Upper lobe of left lung (tissue), 6 donors: ENCODE results near the gene CMAS. TPM values are rescaled to one million over a fixed set of nuclear protein-coding genes. Genes with fewer than 3 reads are reported as not detected.
"Not testable (repeated sequence)": the region's sequence is repeated elsewhere in the genome, so short reads cannot be mapped to it uniquely, and the experiment has no call there.

ENCODE experiments used
- ATAC-seq, 2 donors: fragments of 200-7000 bp; cut with Tn5 transposase; one replicate each; pipeline ENCODE4 v1.9.1; 2022; ENCODE audit warnings: mild to moderate bottlenecking in 2 of 2, moderate library complexity in 2 of 2; ENCODE audit not compliant: low FRiP score in 2 of 2
- DNase-seq, 2 donors: peaks; one replicate each; pipeline ENCODE4 v3.0.0-alpha.2; 2019 to 2020
- H3K27ac ChIP-seq, 4 donors: fragments of 200-600 bp; sonication (generic); one replicate each; pipeline ENCODE4 v1.5.1; 2016 to 2019
- H3K27me3 ChIP-seq, 4 donors: fragments of 200-600 bp; sonication (generic); one replicate each; pipeline ENCODE4 v1.5.1; 2017 to 2019
- H3K36me3 ChIP-seq, 4 donors: fragments of 200-600 bp; sonication (generic); one replicate each; pipeline ENCODE4 v1.5.1; 2016 to 2019
- H3K4me1 ChIP-seq, 4 donors: fragments of 200-600 bp; sonication (generic); one replicate each; pipeline ENCODE4 v1.5.1; 2018 to 2019
- H3K4me3 ChIP-seq, 4 donors: fragments of 200-600 bp; sonication (generic); one replicate each; pipeline ENCODE4 v1.5.1; 2017 to 2019; ENCODE audit warnings: mild to moderate bottlenecking in 2 of 4, moderate library complexity in 1 of 4
- H3K9me3 ChIP-seq, 4 donors: fragments of 200-600 bp; sonication (generic); one replicate each; pipeline ENCODE4 v1.5.1; 2018 to 2019
- CTCF ChIP-seq, 6 experiments: fragments of 450-650 bp in 4 of 6; fragments of 200-600 bp in 2 of 6; sonication (generic) in 2 of 6; IDR thresholded peaks; one replicate each; pipeline ENCODE4 v1.5.1; 2016 to 2019; ENCODE audit warnings: antibody characterized with exemption in 6 of 6
- EP300 ChIP-seq, 4 donors: sonication (generic); formaldehyde crosslinking; IDR thresholded peaks; one replicate each; pipeline ENCODE4 v1.5.1; 2017; ENCODE audit warnings: antibody characterized with exemption in 4 of 4, control low read depth in 2 of 4
- POLR2A ChIP-seq, 4 donors: fragments of 450-650 bp; IDR thresholded peaks; one replicate each; pipeline ENCODE4 v1.5.1; 2016 to 2017; ENCODE audit warnings: antibody characterized with exemption in 4 of 4, mild to moderate bottlenecking in 2 of 4
- POLR2AphosphoS5 ChIP-seq, 2 donors: sonication (generic); formaldehyde crosslinking; IDR thresholded peaks; one replicate each; pipeline ENCODE4 v1.5.1; 2017; ENCODE audit warnings: antibody characterized with exemption in 2 of 2
- WGBS, 2 donors: methylation state at CpG; one replicate each; pipeline ENCODE4 v1.1.5; 2017 to 2018; 5-methylcytosine and 5-hydroxymethylcytosine counted together
- total RNA-seq, 6 donors: library from RNA; depleted of rRNA in 4 of 6; stranded (reverse); fragments of >200 nt in 4 of 6; gene quantifications; one replicate each; pipeline versions ENCODE4 v1.1.0 to v1.2.1, GENCODE V29; 2016 to 2021
- donor health status: DM: no; HTN: no; CAD: no; lungs with moderate emphysema.
- donor health status: DM: no; HTN: yes; CAD: no; lungs with severe emphysema.

The CMAS gene
- total RNA-seq = 10 to 100 TPM; 13.7 to 55.2 (median 19.5) TPM

DNA sequence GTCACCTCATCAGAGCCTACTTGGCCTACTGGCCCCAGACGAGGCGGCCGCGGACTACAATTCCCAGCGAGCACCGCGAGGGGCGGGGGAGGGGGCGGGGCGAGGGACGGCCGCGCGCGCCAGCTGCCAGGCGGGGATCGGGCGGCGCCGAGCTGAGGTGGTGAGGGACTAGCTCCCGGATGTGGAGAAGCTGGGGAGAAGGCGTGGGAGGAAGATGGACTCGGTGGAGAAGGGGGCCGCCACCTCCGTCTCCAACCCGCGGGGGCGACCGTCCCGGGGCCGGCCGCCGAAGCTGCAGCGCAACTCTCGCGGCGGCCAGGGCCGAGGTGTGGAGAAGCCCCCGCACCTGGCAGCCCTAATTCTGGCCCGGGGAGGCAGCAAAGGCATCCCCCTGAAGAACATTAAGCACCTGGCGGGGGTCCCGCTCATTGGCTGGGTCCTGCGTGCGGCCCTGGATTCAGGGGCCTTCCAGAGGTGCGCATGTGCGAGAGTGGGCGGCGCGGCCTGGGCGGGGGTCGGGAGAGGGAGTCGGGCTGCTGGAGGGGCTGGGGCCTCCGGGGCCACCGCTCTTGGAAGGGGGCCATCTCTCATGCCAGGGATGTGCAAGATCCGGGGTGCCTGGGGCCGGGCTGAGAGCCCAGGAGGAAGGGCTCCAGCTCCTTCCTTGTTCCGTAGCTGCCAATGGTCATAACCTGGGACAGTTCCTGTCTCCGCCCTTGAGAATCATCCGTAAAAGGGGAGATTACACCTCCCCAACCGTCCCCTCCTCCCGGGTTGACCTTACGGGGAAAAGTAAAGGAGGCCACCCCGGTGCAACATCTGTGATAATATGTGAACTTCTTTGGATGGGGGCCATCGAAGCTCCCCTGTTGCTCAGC lies at the start of gene CMAS:
Gene CMAS (plus strand): TSS at position 129 of the 878 bp plus-strand sequence. CDS start 86 bp downstream, at position 215.
- Histone ChIP-seq H3K4me3 (peak within 1 kb of the TSS; percentile 65 to 99 (median 78)), H3K4me1 (peaks cover 0 to 22% (median 19%) of the 10 kb centered on the region in 4 donors), H3K27me3 (no peaks in the 10 kb centered on the region), H3K27ac (peak within 1 kb of the TSS; percentile 81 to 94 (median 88)), H3K36me3 (peaks cover 0 to 3% (median 0%) of the 10 kb centered on the region in 4 donors), H3K9me3 (no peaks in the 10 kb centered on the region)
- peak in 2 of 6 experiments; percentile 5 to 6 for TF ChIP-seq CTCF (IDR thresholded peaks at IDR 0.05)
- peak in 3 of 4 donors; percentile 38 to 76 (median 41) for TF ChIP-seq POLR2A (IDR thresholded peaks at IDR 0.05)
- peak; percentile 50 to 79 for TF ChIP-seq POLR2AphosphoS5 (IDR thresholded peaks at IDR 0.05)
- no peak for TF ChIP-seq EP300 (IDR thresholded peaks at IDR 0.05)
- DNase-seq (peak; percentile 79 to 95), ATAC-seq (peak; percentile 91 to 98)
- WGBS, 2 donors = 1% methylated on average over 33 to 59 of the region's 64 CpGs

- WGBS, 2 donors = 66 to 81% methylated on average over 2 of the region's 2 CpGs
- H3K27me3 ChIP-seq = no peaks in the 10 kb centered on the region
- ATAC-seq (no peak), DNase-seq (no peak)
- H3K4me1 ChIP-seq = no peaks in the 10 kb centered on the region
- no peaks in the 10 kb centered on the region for H3K36me3 ChIP-seq
- TF ChIP-seq EP300 (IDR thresholded peaks at IDR 0.05) (no peak), CTCF (IDR thresholded peaks at IDR 0.05) (no peak), POLR2AphosphoS5 (IDR thresholded peaks at IDR 0.05) (no peak), POLR2A (IDR thresholded peaks at IDR 0.05) (no peak)
- H3K9me3 ChIP-seq = no peaks in the 10 kb centered on the region
- no peak overlapping the region for H3K4me3 ChIP-seq
- H3K27ac ChIP-seq = no peak overlapping the region
These were observed 47.7 kb upstream of the CMAS start for GRCh38 chr12:21998295-21998694.

DNA sequence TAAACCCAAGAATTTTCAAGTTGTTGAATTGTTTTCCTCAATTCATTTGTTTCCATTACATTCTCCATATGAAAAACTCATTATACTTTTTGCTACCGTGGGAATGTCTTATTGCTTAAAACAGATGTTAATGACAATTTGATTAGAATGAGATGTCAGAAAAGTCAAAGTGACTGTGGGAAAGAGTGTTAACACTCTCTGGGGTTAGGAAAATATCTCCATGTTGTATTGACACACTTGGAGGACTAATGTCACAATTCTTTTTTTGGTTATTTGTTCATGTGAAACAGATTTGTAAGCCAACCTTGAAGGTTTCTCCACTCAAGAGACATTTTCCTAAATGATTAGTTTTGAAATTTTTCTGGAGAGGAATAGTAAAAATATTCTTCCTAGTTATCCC lies 47.2 kb upstream of the CMAS start:
- DNase-seq (no peak), ATAC-seq (no peak)
- no peaks in the 10 kb centered on the region for H3K9me3 ChIP-seq
- TF ChIP-seq POLR2AphosphoS5 (IDR thresholded peaks at IDR 0.05) (no peak), CTCF (IDR thresholded peaks at IDR 0.05) (no peak), POLR2A (IDR thresholded peaks at IDR 0.05) (no peak), EP300 (IDR thresholded peaks at IDR 0.05) (no peak)
- 83 to 92% methylated on average over 1 of the region's 1 CpG for WGBS, 2 donors
- H3K36me3 ChIP-seq = no peaks in the 10 kb centered on the region
- H3K4me3 ChIP-seq = no peak overlapping the region
- no peaks in the 10 kb centered on the region for H3K27me3 ChIP-seq
- H3K4me1 ChIP-seq = no peaks in the 10 kb centered on the region
- H3K27ac ChIP-seq = no peak overlapping the region

DNA sequence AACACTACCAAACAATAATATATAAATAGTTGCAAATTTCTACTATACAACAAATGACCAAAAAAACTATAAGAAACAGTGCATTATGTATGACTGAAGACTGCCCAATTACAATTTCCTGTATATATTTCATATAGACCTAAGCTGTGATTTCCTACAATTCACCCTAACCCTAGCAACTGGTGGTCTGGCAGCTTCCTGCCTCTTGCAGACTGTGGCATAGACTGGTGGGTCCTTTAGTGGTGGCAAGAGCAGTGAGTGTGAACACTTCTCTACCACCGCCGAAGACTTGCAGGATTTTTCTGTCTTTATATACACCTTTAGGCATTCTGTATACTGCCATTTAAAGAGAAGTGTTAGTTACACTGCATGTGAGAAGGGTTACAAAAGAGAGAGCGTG lies 43.6 kb upstream of the CMAS start:
- H3K27me3 ChIP-seq = no peaks in the 10 kb centered on the region
- no peaks in the 10 kb centered on the region for H3K4me1 ChIP-seq
- H3K27ac ChIP-seq = no peak overlapping the region
- no peak overlapping the region for H3K4me3 ChIP-seq
- no peaks in the 10 kb centered on the region for H3K9me3 ChIP-seq
- TF ChIP-seq EP300 (IDR thresholded peaks at IDR 0.05) (no peak), POLR2AphosphoS5 (IDR thresholded peaks at IDR 0.05) (no peak), CTCF (IDR thresholded peaks at IDR 0.05) (no peak), POLR2A (IDR thresholded peaks at IDR 0.05) (no peak)
- ATAC-seq (no peak), DNase-seq (no peak)
- H3K36me3 ChIP-seq = no peaks in the 10 kb centered on the region
- 83 to 85% methylated on average over 3 of the region's 3 CpGs for WGBS, 2 donors

DNA sequence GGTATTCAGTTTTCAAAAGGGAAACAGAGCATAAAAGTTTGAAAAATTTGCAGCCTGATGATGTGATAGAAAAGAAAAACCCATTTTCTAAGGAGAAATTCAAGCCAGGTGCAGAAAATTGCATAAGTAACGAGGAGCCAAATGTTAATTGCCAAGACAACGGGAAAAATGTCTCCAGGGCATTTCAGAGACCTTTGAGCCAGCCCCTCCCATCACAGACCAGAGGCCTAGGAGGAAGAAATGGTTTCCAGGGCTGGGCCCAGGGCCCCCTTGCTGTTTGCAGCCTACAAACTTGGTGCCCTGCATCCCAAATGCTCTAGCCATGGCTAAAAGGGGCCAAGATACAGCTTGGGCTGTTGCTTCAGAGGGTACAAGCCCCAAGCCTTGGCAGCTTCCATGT lies 38.2 kb upstream of the CMAS start:
- ATAC-seq, H3K27me3 ChIP-seq, H3K27ac ChIP-seq, DNase-seq, H3K9me3 ChIP-seq, H3K36me3 ChIP-seq, H3K4me1 ChIP-seq, H3K4me3 ChIP-seq: not testable (repeated sequence)
- WGBS, 2 donors = 71 to 82% methylated on average over 2 of the region's 2 CpGs
